GM12873 (cell line): Measurements from ENCODE around the gene MT3.

ENCODE experiments used
- CTCF ChIP-seq: IDR thresholded peaks from 2 replicates; pipeline ENCODE4 v1.5.1; 2012; ENCODE audit warnings: low read depth, mild to moderate bottlenecking, moderate library complexity, low read length, control low read depth; ENCODE audit not compliant: insufficient read depth; ENCODE audit errors: missing control alignments

MT3 gene

DNA sequence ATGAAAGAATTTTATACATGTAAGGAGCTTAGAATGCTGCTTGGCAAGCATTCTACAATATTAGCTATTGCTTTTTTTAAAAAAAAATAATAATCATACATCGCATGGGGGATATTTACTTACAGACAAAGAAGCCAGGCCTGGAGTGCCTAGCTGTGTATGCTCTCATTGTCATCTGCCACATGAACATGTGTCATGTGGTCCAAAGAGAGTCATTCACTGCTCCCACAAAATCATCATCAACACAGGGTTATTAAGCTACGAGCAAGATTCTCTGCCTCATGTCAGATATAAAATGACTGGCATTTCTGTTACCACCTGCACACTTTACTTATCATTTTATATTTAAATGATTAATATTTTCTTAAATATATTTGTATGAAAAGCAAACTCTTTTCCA lies 34.3 kb downstream of the MT3 start:
- TF ChIP-seq CTCF, result no peak

- TF ChIP-seq CTCF, result no peak
Measured at GRCh38 chr16:56625140-56625942, 36.0 kb downstream of the MT3 start, which contains the start of gene MT1E. MT1E (plus strand) TSS chr16:56625781; CDS start chr16:56625852, 71 bp downstream.

GRCh38 chr16:56625943-56626654 lies 36.8 kb downstream of the MT3 start:
- TF ChIP-seq CTCF, result no peak

- no peak for TF ChIP-seq CTCF
Measured at GRCh38 chr16:56626685-56627084, 37.4 kb downstream of the MT3 start.

- no peak for TF ChIP-seq CTCF
Measured at GRCh38 chr16:56628486-56629350, 39.4 kb downstream of the MT3 start.

- no peak for TF ChIP-seq CTCF
Measured at GRCh38 chr16:56629531-56629930, 40.2 kb downstream of the MT3 start.
